SU-DHL-6 (cell line): ENCODE data around the gene TNFAIP1.

Source experiments
- H2AFZ ChIP-seq: fragments of 200-600 bp; sonication (generic); 2 replicates; pipeline ENCODE4 v1.6.1; 2014; ENCODE audit warnings: low read depth, mild to moderate bottlenecking, moderate library complexity, mixed read lengths, antibody characterized with exemption, low read length; ENCODE audit not compliant: severe bottlenecking
- H3F3A ChIP-seq: fragments of 200-600 bp; shearing (Covaris generic); 2 replicates; pipeline ENCODE4 v1.6.0; 2016; ENCODE audit warnings: antibody characterized with exemption, mild to moderate bottlenecking; ENCODE audit not compliant: insufficient read depth
- H3K27ac ChIP-seq: fragments of 200-600 bp; sonication (generic); 2 replicates; pipeline ENCODE4 v1.5.1; 2016; ENCODE audit warnings: low read depth, mild to moderate bottlenecking, low read length, moderate library complexity, mixed read lengths
- H3K27me3 ChIP-seq: fragments of 200-600 bp; sonication (generic), shearing (Covaris generic); 2 replicates; pipeline ENCODE4 v1.6.0; 2014; ENCODE audit warnings: mild to moderate bottlenecking, low read length
- H3K36me3 ChIP-seq: fragments of 200-600 bp; sonication (generic); 2 replicates; pipeline ENCODE4 v1.6.1; 2014; ENCODE audit warnings: mild to moderate bottlenecking, low read length, mixed read lengths
- H3K4me2 ChIP-seq: fragments of 300-600, 200-600 bp; shearing (Covaris generic), sonication (generic); 2 replicates; pipeline ENCODE4 v1.6.0; 2014; ENCODE audit warnings: low read length, low read depth, mild to moderate bottlenecking; ENCODE audit not compliant: poor library complexity, severe bottlenecking
- H3K4me3 ChIP-seq: fragments of 200-600 bp; sonication (generic); 2 replicates; pipeline ENCODE4 v1.5.1; 2014; ENCODE audit warnings: antibody characterized with exemption, low read length, mild to moderate bottlenecking, mixed read lengths; ENCODE audit not compliant: insufficient read depth, poor library complexity, severe bottlenecking
- H3K79me2 ChIP-seq: fragments of 200-600 bp; sonication (generic); 2 replicates; pipeline ENCODE4 v1.6.1; 2014; ENCODE audit warnings: mild to moderate bottlenecking, low read length, moderate library complexity; ENCODE audit not compliant: insufficient read depth
- H3K9ac ChIP-seq: fragments of 200-600 bp; sonication (generic); 2 replicates; pipeline ENCODE4 v1.7.0; 2014; ENCODE audit warnings: mild to moderate bottlenecking, low read length
- H3K9me2 ChIP-seq: fragments of 200-600 bp; sonication (generic); replicated peaks from 2 replicates; pipeline ENCODE4 v1.6.1; 2014; ENCODE audit warnings: low read length; ENCODE audit not compliant: insufficient read depth
- H3K9me3 ChIP-seq: fragments of 200-600 bp; sonication (generic); 2 replicates; pipeline ENCODE4 v1.6.1; 2014; ENCODE audit warnings: low read length, mixed read lengths; ENCODE audit not compliant: insufficient read depth
- H4K20me1 ChIP-seq: fragments of 200-600 bp; sonication (generic); 2 replicates; pipeline ENCODE4 v1.6.1; 2014; ENCODE audit warnings: low read depth, mild to moderate bottlenecking, antibody characterized with exemption, low read length, moderate library complexity, mixed read lengths
- CTCF ChIP-seq: fragments of 200-600 bp; sonication (generic); IDR thresholded peaks from one replicate; pipeline ENCODE4 v1.5.1; 2017; ENCODE audit warnings: antibody characterized with exemption, mild to moderate bottlenecking, low read length, moderate library complexity; ENCODE audit not compliant: insufficient read depth, poor library complexity, severe bottlenecking
- EZH2phosphoT487 ChIP-seq: fragments of 200-600 bp; sonication (generic), shearing (Covaris generic); conservative IDR thresholded peaks from 2 replicates; pipeline ENCODE4 v1.6.1; 2018; ENCODE audit warnings: mild to moderate bottlenecking, antibody characterized with exemption, low read length, moderate library complexity, mixed read lengths

TNFAIP1 gene

GRCh38 chr17:28335201-28335958, at the start of gene TNFAIP1, which contains the start of gene IFT20:
Gene TNFAIP1, plus strand, starts transcription at chr17:28335761. Its CDS starts 3,761 bp downstream, at chr17:28339522.
Gene IFT20, minus strand, starts transcription at chr17:28335472. Its CDS starts 3,487 bp downstream, at chr17:28331985.
- peak within 1 kb of the TSS; percentile 91 for H3K4me3 ChIP-seq
- peak within 1 kb of the TSS; percentile 77 for H3K9ac ChIP-seq
- H3K27ac ChIP-seq: no peak within 1 kb of the TSS
- H3K9me2 ChIP-seq: no peaks in the 10 kb centered on the region
- peaks cover 4% of the 10 kb centered on the region; the same call in 1 of the 2 replicates for H3K79me2 ChIP-seq
- no peaks in the 10 kb centered on the region for H3K27me3 ChIP-seq
- H3F3A ChIP-seq: no peaks in the 10 kb centered on the region
- H3K9me3 ChIP-seq: no peaks in the 10 kb centered on the region
- TF ChIP-seq CTCF: no peak
- no peak for TF ChIP-seq EZH2phosphoT487
- no peaks in the 10 kb centered on the region for H3K36me3 ChIP-seq
- no peaks in the 10 kb centered on the region for H4K20me1 ChIP-seq
- peak within 1 kb of the TSS; percentile 92 for H3K4me2 ChIP-seq
- H2AFZ ChIP-seq: peak within 1 kb of the TSS; percentile 91

- no peak overlapping the region for H3K4me3 ChIP-seq
- H3K79me2 ChIP-seq: no peaks in the 10 kb centered on the region
- H3K9me2 ChIP-seq: no peaks in the 10 kb centered on the region
- no peak overlapping the region for H3K27ac ChIP-seq
- no peaks in the 10 kb centered on the region for H4K20me1 ChIP-seq
- H3K36me3 ChIP-seq: no peaks in the 10 kb centered on the region
- H2AFZ ChIP-seq: no peak overlapping the region
- no peak overlapping the region for H3K4me2 ChIP-seq
- no peaks in the 10 kb centered on the region for H3K27me3 ChIP-seq
- H3K9ac ChIP-seq: no peak overlapping the region
- no peaks in the 10 kb centered on the region for H3F3A ChIP-seq
- no peaks in the 10 kb centered on the region for H3K9me3 ChIP-seq
- no peak for TF ChIP-seq EZH2phosphoT487
- TF ChIP-seq CTCF: no peak
Measured at GRCh38 chr17:28285965-28286364, 49.6 kb upstream of the TNFAIP1 start.

- Histone ChIP-seq H3K79me2 (no peaks in the 10 kb centered on the region), H3K9me3 (no peaks in the 10 kb centered on the region), H3K9ac (no peak overlapping the region), H2AFZ (no peak overlapping the region), H3K27ac (no peak overlapping the region), H3K4me3 (no peak overlapping the region), H3K9me2 (no peaks in the 10 kb centered on the region), H3K36me3 (no peaks in the 10 kb centered on the region), H3F3A (no peaks in the 10 kb centered on the region), H3K27me3 (no peaks in the 10 kb centered on the region), H3K4me2 (no peak overlapping the region), H4K20me1 (no peaks in the 10 kb centered on the region)
- TF ChIP-seq EZH2phosphoT487 (no peak), CTCF (no peak)
Measured at GRCh38 chr17:28290703-28291102, 44.9 kb upstream of the TNFAIP1 start.
